ENCODE data around the gene ARL9.

Gene ARL9

GRCh38 chr4:56532239-56532638, 26.6 kb downstream of the ARL9 start:
- no peak for DNase-seq

GRCh38 chr4:56535915-56536314, 30.3 kb downstream of the ARL9 start:
- DNase-seq, result no peak

GRCh38 chr4:56537147-56537546, 31.6 kb downstream of the ARL9 start:
- DNase-seq, result no peak

- no peak for DNase-seq
These were observed 35.2 kb downstream of the ARL9 start for GRCh38 chr4:56540826-56541225.

GRCh38 chr4:56544573-56545131, 39.1 kb downstream of the ARL9 start:
- DNase-seq, result peak; percentile 91 to 96

- DNase-seq, result no peak
These were observed 45.1 kb downstream of the ARL9 start for GRCh38 chr4:56550642-56551041.

- no peak for DNase-seq
These were observed 45.9 kb downstream of the ARL9 start for GRCh38 chr4:56551516-56551915.

- DNase-seq, result no peak
These were observed 46.7 kb downstream of the ARL9 start for GRCh38 chr4:56552273-56552672.

GRCh38 chr4:56570041-56570440, 64.5 kb downstream of the ARL9 start:
- no peak for DNase-seq
